Fibroblast of skin of left biceps (primary cell): ENCODE measurements around the gene KRTAP10-3.

Source experiments
- DNase-seq, 2 experiments: peaks; one replicate each; pipeline ENCODE4 v3.0.0-alpha.2; 2013; ENCODE audit warnings: low read depth in 2 of 2

KRTAP10-3 gene

GRCh38 chr21:44517175-44517899, 41.3 kb downstream of the KRTAP10-3 start:
- no peak for DNase-seq

- no peak for DNase-seq
Observed at GRCh38 chr21:44516828-44517174, 41.8 kb downstream of the KRTAP10-3 start.

DNA sequence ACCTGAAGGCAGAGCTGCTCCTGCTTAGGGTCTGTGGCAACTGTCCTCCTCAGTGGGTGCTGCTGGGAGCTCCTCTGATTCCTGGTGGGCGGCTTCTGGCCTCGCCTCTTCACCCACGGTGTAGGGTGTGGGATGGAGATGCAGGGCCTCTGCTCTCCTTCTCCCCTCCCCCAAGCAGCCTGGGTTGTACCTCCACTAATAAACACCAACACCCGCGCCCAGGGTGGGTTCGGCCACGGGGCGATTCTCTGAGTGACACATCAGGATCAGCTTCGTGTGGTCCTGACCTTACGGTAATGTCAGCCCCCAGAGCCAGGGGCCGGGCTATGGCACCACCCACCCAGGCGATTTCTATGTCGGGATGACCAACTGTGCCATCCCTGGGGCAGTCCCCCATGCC, 42.3 kb downstream of the KRTAP10-3 start:
- DNase-seq = no peak

DNA sequence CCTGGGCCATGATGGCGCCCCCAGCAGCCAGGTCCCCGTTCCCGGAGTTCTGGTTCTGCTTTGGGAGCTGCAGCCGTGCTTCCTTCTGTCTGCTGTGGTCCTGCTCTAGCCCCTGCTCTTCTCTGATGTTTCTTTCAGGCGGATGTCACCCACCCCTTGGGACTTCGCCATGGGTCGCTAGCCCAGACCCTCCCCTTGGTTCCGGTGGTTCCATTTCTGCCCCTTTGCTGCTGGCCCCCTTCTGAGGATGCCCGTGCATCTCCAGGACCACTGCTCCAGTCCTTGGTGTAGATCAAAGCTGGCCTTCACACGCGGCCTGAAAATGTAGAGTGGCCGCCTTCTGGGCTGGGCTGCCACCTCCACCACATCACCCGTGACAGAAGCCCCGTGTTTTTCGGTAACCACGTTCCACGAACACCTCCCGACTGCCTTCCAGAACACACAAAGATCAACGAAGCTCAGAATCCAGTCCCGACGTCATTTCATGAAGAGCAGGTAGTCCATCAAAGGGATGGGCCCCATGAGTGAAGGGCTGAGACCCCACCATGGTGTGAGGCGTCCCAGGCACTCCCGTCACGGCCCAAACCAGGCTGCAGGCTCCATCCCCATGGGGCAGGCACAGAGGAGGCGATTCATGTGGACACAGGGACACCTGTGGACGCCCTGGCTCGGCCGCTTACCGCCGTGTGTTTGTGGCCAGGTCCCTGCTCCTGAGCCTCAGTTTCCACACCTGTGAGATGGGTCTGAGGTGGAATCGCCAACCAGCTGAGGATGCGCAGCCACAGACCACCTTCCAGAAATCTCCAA, 43.0 kb downstream of the KRTAP10-3 start:
- no peak for DNase-seq

- no peak for DNase-seq
Observed at GRCh38 chr21:44514746-44515358, 43.7 kb downstream of the KRTAP10-3 start.

GRCh38 chr21:44514218-44514520, 44.4 kb downstream of the KRTAP10-3 start:
- no peak for DNase-seq

- no peak for DNase-seq
Observed at GRCh38 chr21:44513389-44514217, 45.0 kb downstream of the KRTAP10-3 start.

- no peak for DNase-seq
Observed at GRCh38 chr21:44512496-44513388, 45.9 kb downstream of the KRTAP10-3 start.

GRCh38 chr21:44511938-44512275, 46.7 kb downstream of the KRTAP10-3 start:
- no peak for DNase-seq

- no peak for DNase-seq
Observed at GRCh38 chr21:44511219-44511937, 47.2 kb downstream of the KRTAP10-3 start.

- no peak for DNase-seq
Observed at GRCh38 chr21:44510508-44511218, 47.9 kb downstream of the KRTAP10-3 start.

- DNase-seq = no peak
Observed at GRCh38 chr21:44510109-44510507, 48.5 kb downstream of the KRTAP10-3 start.

- DNase-seq = no peak
Observed at GRCh38 chr21:44509539-44509938, 49.1 kb downstream of the KRTAP10-3 start.

DNA sequence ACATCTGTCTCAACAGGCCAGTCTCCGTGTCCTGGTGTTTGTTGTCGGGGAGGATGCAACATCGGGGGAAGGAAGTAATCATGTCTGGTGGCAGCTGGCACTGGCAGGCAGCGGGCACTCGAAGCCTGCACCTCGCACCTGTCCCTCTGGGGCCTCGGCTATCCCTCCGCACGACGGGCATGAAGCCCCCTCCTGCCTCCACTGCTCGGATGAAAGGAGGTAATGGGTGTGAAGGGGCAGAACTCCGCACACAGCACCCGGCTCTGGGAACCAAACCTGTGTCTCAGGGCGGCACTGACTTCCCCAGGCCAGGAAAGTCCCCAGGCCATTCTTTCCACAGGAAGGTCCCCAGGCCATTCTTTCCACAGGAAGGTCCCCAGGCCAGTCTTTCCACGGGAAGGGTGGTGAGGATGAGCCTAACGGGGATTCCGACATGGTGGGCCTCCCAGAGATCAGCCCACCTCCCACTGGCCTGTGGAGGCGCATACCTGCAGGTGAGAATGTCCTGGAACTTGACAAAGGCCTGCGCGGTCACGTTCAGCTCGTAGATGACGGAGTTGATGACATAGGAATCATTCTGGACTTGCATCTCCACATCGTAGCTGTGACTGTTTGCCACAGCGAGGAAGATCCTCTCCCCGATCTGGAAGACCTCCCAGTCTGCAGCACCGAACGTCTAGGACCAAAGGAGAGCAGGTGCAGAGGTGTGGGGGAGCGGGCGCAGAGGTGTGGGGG, 49.7 kb downstream of the KRTAP10-3 start:
- DNase-seq = no peak

DNA sequence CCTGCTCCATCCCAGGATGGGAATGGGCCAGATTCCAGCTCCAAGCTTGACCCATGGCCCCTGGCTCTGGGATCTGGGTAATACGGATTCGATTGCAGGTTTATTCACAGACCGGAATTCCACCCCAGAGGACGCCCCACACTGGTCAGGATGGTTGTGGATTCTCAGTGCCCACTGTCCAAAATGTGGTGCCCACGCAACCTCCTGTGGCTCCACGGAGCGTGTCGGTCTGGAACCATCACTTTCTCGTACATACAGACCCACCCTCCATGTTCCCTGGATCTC, 50.2 kb downstream of the KRTAP10-3 start:
- DNase-seq = no peak
